GM19328 (cell line): ENCODE results near the gene PPP1R14C.

Source experiments
- ATAC-seq: cut with Tn5 transposase; IDR thresholded peaks from one replicate; pipeline ENCODE4 v1.9.1; 2021; ENCODE audit warnings: mild to moderate bottlenecking, moderate library complexity; ENCODE audit not compliant: unreplicated experiment

The PPP1R14C gene

DNA sequence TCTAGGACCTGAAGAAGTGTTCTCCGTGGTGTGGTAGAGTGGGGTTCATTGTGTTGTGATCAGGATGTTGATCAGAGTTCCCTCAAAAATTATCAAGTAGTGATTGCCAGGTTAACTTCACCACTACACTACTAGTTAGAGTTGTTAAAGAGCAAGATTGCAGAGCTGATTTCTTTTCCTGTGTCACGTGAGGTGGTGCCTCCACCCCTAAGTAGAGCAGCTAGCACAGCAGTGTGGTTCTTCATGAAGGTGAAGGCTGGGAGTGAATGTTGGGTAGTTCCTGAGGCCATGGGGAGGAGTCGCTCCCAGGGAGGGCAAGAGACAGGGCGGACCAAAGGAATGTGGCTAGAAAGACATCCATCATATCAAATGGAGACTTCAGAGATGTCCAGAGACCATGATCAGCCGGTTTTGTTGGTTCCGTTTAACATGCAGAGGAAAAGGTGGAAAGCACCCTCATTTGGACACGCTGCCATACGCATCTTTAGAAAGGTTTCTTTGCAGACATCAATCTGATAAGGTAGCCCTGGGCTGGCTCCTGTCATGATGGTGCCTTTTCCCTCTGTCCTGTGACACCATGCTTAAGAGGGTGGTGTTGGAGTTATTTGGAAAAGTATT, 146.7 kb downstream of the PPP1R14C start:
- no peak for ATAC-seq

DNA sequence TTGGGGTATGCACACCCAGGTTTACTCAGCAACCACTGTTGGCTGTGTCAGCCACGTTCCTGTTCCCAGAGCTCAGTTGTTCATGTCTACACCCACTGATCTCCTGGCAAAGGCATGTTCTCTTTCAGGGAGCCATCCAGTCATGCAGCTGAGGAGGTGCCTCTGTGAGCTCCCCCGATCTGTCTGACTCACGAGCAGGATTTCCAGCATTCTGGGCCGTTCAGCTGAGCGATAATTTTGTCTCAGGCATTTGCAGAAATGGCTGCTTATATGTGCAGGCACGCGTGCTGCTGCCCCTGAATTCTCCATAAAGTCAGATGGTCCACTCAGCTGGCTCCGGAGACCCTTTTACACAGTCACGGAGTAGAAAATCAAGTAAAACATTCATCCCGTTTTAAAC, 147.6 kb downstream of the PPP1R14C start:
- no peak for ATAC-seq

DNA sequence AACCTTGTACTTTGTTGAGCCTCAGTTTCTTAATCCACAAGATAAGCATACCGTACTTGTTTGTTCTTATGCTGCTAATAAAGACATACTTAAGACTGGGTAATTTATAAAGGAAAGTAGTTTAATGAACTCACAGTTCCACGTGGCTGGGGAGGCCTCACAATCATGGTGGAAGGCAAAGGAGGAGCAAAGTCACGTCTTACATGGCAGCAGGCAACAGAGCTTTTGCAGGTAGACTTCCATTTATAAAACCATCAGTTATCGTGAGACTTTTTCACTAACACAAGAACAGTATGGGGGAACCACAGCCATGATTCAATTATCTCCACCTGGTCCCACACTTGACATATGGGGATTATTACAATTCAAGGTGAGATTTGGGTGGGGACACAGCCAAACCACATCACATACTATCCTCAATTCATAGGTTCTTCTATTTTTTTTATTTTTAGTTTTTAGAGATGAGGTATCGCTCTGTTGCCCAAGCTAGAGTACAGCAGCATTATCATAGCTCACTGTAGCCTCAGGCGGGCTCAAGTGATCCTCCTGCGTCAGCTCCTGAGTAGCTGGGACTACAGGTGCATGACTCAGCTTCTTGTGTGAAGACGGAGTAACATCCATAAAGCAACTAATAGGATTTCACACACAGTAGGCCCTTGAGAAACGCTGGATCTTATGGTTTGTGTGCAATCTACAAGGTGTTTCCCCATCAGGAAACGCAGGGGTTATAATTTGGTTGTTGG, 149.3 kb downstream of the PPP1R14C start:
- no peak for ATAC-seq

DNA sequence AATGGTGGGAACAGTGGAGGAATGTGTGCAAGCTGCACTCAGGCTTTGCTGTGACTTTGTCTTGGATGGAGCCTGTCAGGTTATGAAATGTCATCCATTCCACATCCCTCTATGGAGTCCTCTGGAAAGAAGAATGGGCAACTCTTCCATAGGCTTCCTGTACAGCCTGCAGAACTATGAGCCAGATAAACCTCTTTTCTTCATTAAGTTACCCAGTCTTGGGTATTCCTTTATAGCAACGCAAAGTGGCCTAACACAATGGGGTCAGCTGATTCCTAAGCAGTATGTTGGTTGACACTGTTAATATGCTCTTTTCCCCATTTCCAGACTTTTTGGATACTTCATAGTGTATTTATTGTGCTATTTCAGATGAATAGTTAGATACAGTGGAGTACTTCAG, 150.2 kb downstream of the PPP1R14C start:
- no peak for ATAC-seq

DNA sequence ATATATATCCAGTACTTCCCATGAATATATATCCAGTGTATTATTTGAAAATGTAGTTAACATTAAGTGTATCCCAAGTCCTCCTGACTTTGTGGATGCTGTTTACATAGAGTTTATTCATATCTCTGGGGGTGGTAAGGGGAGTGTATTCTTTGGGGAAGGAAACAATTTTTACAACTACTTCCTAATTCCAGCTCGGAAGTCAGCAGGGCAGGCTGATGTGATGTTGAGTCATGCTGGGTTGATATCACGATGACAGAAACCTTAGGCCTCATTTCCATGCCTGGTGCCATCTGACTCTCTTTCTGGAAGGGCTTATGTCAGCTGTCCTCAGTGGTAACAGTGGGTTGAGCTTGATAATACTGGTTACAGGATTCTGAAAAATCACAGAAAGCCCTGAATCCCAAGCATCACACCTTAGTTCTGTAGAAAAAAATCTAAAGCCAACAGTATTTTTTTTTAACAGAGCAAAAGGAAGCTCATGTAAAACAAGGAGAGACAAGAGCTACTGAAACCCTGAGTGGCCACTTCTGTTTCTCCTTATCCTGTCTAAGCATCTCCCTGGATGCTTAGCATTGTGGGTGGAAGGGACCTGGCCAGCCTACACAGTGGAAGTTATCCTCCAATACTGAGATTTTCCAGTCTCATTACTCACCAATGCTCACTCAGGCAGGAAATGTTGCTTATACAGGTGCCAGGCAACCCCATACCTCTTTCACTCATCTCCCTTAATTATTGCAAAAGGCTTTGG, 150.8 kb downstream of the PPP1R14C start:
- no peak for ATAC-seq

DNA sequence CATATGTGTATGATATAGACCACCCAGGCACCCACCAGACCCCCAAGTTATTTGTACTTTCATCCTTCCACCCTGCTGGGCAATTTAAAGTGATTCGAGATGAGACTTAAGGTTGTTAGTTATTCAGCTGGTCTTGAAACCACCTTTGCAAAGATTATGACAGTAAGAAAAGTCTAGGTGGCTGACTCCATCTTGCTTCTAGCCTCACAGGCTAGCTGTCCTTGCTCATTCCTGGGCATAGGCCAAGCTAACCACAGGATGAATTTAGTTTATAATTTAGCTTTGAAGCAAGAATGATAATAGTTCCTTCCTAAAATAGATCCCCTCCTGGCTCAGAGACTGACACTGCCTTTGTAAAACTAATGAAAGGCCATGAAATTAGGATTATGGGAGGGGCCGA, 154.0 kb downstream of the PPP1R14C start:
- no peak for ATAC-seq

DNA sequence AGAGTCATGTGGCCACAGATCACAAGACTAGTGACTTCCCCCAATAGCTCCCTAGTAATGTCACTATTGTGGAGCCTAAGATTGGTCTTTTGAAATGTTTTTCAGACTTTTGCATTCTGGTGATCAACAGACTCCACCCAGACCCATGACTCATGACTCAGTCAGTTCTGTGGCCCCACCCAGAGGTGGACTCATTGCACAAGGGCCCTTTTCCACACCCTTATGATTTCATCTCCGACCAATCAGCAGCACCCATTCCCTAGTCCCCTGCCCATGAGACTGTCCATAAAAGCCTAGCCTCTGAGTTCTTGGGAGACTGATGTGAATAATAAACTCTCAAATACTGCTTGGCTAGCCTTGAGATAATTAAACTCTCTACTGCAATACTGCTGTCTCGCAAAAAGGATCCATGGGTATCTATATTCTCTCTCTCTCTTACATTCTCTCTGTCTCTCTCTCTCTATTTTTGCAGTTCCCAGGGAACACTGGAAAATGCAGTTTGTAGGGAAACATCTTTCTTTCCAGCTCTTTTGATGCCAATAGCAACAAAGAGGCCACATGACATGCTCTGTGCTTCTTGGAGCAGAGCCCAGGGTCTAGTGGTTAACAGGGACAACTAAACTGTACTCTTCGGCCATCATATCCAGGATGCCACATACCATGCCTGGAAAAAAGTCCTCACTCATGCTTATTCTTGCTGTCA, 154.6 kb downstream of the PPP1R14C start:
- no peak for ATAC-seq

DNA sequence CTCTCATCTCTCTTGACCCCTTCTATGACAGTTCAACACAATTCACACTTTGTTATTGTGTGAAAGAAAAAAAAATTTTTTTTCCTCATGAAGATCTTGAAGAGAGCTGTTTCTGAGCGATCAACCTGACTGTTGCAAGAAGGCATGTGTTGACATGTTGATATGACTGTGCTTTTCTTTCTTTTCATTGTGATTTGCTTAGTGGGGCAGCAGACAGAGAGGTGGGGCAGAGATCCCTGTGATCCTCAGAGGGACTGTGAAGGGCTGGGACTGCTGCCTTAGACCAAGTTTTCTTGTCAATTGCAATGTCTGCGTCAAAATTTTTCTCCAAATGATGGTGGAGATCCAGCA, 155.2 kb downstream of the PPP1R14C start:
- no peak for ATAC-seq

DNA sequence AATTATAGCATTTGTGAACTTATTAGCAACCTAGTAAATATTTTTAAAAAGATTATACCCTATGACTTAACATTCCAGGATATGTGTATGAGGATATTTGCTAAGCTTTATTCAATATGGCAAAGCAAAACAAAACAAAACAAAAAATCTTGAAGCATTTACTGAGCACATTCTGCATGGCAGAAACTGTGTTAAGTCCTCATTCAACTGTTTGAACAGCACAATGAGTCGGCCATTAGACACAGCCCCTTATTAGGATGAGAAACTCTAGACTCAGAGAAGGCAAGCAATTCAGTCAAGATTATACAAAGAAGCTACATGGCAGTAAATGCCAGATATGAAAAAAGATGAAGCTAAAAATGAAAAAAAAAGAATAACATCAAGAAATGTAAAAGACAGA, 155.8 kb downstream of the PPP1R14C start:
- ATAC-seq, result no peak
